Measurements from ENCODE around the gene SFXN2. TPM values are rescaled to one million over a fixed set of nuclear protein-coding genes. Genes with fewer than 3 reads are reported as not detected.

The SFXN2 gene
- total RNA-seq, 1 experiment from 2014 or later, result 5.4 TPM

DNA sequence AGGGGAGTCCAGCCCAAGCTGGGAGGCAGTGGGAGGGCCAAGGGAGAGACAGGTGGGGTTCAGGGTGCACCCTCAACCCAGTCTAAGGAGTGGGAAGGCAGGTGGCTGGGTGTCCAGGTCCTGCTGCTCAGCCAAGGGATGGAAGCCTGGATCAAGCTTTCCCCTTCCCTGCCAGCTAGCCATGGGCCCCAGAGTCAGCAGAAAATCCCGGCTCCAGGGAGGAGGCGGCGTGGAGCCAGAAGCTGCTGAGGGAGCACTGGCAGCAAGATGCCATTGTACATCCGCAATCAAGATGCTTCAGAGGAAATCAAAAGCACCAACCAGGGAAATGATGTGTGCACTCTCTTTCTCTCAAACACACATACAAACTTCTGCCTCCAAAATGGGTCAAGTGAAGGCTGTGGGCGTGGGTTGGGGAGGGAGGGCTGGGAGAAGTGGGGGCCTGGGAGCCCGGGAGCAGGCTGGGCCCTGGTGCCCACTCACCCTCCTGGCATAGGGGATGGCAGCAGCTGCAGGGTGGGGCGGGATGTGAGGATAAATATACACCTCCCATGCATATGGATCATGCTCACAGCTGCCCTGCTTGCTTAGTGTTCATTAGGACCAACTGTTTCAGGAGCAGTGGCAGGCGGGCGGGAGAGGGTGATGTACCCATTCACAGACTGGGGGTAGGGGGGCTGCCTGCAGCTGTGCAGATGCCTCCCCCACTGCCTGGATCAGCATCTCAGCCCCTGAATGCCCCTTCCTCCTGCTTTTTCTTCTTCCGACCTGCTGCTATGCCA lies 45.9 kb upstream of the SFXN2 start:
- Histone ChIP-seq H3K4me1 (replicated peaks; ENCODE audit: insufficient read depth) (peaks cover 9% of the 10 kb centered on the region; the same call in 1 of the 2 replicates), H2AFZ (no peak overlapping the region), H3K4me3 (no peak overlapping the region), H3K27ac (no peak overlapping the region), H3K4me2 (no peak overlapping the region), H3K36me3 (ENCODE audit: low read depth) (no peaks in the 10 kb centered on the region), H3F3A (ENCODE audit: insufficient read depth, low read depth) (no peaks in the 10 kb centered on the region), H4K20me1 (ENCODE audit: insufficient read depth) (no peaks in the 10 kb centered on the region), H3K9me2 (ENCODE audit: insufficient read depth) (no peaks in the 10 kb centered on the region), H3K79me2 (ENCODE audit: low read depth) (no peaks in the 10 kb centered on the region), H3K27me3 (ENCODE audit: insufficient read depth, low read depth) (no peaks in the 10 kb centered on the region), H3K9me3 (ENCODE audit: insufficient read depth, low read depth) (no peaks in the 10 kb centered on the region)
- TF ChIP-seq, protein P1, sequence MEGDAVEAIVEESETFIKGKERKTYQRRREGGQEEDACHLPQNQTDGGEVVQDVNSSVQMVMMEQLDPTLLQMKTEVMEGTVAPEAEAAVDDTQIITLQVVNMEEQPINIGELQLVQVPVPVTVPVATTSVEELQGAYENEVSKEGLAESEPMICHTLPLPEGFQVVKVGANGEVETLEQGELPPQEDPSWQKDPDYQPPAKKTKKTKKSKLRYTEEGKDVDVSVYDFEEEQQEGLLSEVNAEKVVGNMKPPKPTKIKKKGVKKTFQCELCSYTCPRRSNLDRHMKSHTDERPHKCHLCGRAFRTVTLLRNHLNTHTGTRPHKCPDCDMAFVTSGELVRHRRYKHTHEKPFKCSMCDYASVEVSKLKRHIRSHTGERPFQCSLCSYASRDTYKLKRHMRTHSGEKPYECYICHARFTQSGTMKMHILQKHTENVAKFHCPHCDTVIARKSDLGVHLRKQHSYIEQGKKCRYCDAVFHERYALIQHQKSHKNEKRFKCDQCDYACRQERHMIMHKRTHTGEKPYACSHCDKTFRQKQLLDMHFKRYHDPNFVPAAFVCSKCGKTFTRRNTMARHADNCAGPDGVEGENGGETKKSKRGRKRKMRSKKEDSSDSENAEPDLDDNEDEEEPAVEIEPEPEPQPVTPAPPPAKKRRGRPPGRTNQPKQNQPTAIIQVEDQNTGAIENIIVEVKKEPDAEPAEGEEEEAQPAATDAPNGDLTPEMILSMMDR (conservative IDR thresholded peaks at IDR 0.05), result no peak
- no peak for TF ChIP-seq EZH2 (IDR thresholded peaks at IDR 0.05; ENCODE audit: low read depth)
- CTCF ChIA-PET, result interaction anchor here (1.3 kb wide), 1 partner anchor 13 kb away, joined by 3 read pairs; no protein-coding TSS in a partner anchor
- POLR2A ChIA-PET (ENCODE audit: unreplicated experiment), result no interaction called here
- DNase-seq, result no peak
- intact Hi-C loops (cut with micrococcal nuclease; ENCODE audit: unreplicated experiment), result no loop called here
- no TSS peak for BruUV-seq (replicated peaks)

- TF ChIP-seq, protein P1 (conservative IDR thresholded peaks at IDR 0.05), result peak; percentile 59
- TF ChIP-seq EZH2 (IDR thresholded peaks at IDR 0.05; ENCODE audit: low read depth), result no peak
- Histone ChIP-seq H3K27ac (no peak overlapping the region), H3K4me3 (no peak overlapping the region), H4K20me1 (ENCODE audit: insufficient read depth) (no peaks in the 10 kb centered on the region), H3K9me3 (ENCODE audit: insufficient read depth, low read depth) (no peaks in the 10 kb centered on the region), H2AFZ (no peak overlapping the region), H3K4me1 (replicated peaks; ENCODE audit: insufficient read depth) (peaks cover 9% of the 10 kb centered on the region; the same call in 1 of the 2 replicates), H3K79me2 (ENCODE audit: low read depth) (no peaks in the 10 kb centered on the region), H3F3A (ENCODE audit: insufficient read depth, low read depth) (no peaks in the 10 kb centered on the region), H3K9me2 (ENCODE audit: insufficient read depth) (no peaks in the 10 kb centered on the region), H3K4me2 (no peak overlapping the region), H3K36me3 (ENCODE audit: low read depth) (no peaks in the 10 kb centered on the region), H3K27me3 (ENCODE audit: insufficient read depth, low read depth) (no peaks in the 10 kb centered on the region)
- intact Hi-C loops (cut with micrococcal nuclease; ENCODE audit: unreplicated experiment), result no loop called here
- CTCF ChIA-PET, result interaction anchor here (0.6 to 1.5 kb wide), 12 partner anchors 10 to 927 kb away, joined by 3 to 11 read pairs (median 4); partner anchors contain the start of gene SFXN2
- peak; percentile 59 to 61 for DNase-seq
- POLR2A ChIA-PET (ENCODE audit: unreplicated experiment), result interaction anchor here (0.6 kb wide), 1 partner anchor 28 kb away, joined by 6 read pairs; no protein-coding TSS in a partner anchor
- no TSS peak for BruUV-seq (replicated peaks)
Measured at GRCh38 chr10:102669206-102670064, 45.0 kb upstream of the SFXN2 start.

- ChIA-PET CTCF (interaction anchor here (0.6 to 1.5 kb wide), 7 partner anchors 34 to 927 kb away, joined by 3 to 11 read pairs (median 6); partner anchors contain the start of gene SFXN2), POLR2A (ENCODE audit: unreplicated experiment) (interaction anchor here (0.6 kb wide), 1 partner anchor 28 kb away, joined by 6 read pairs; no protein-coding TSS in a partner anchor)
- intact Hi-C loops (cut with micrococcal nuclease; ENCODE audit: unreplicated experiment), result no loop called here
- no peak overlapping the region for H2AFZ ChIP-seq
- H3F3A ChIP-seq (ENCODE audit: insufficient read depth, low read depth), result no peaks in the 10 kb centered on the region
- no peak overlapping the region for H3K4me3 ChIP-seq
- no peaks in the 10 kb centered on the region for H3K9me2 ChIP-seq (ENCODE audit: insufficient read depth)
- no peak overlapping the region for H3K27ac ChIP-seq
- no peaks in the 10 kb centered on the region for H4K20me1 ChIP-seq (ENCODE audit: insufficient read depth)
- H3K36me3 ChIP-seq (ENCODE audit: low read depth), result no peaks in the 10 kb centered on the region
- no peak for TF ChIP-seq EZH2 (IDR thresholded peaks at IDR 0.05; ENCODE audit: low read depth)
- TF ChIP-seq, protein P1 (conservative IDR thresholded peaks at IDR 0.05), result 0 out of 2 replicates have a peak, but pooled peaks have one; percentile 13
- no peaks in the 10 kb centered on the region for H3K9me3 ChIP-seq (ENCODE audit: insufficient read depth, low read depth)
- DNase-seq, result no peak
- peaks cover 9% of the 10 kb centered on the region; the same call in 1 of the 2 replicates for H3K4me1 ChIP-seq (replicated peaks; ENCODE audit: insufficient read depth)
- no TSS peak for BruUV-seq (replicated peaks)
- H3K79me2 ChIP-seq (ENCODE audit: low read depth), result no peaks in the 10 kb centered on the region
- no peaks in the 10 kb centered on the region for H3K27me3 ChIP-seq (ENCODE audit: insufficient read depth, low read depth)
- H3K4me2 ChIP-seq, result no peak overlapping the region
Measured at GRCh38 chr10:102670065-102670670, 44.3 kb upstream of the SFXN2 start.

All from PC-9 (cell line).